Panc1 (cell line): ENCODE measurements around the gene LRFN3. TPM values are rescaled to one million over a fixed set of nuclear protein-coding genes. Genes with fewer than 3 reads are reported as not detected.

Experiments used
- ATAC-seq: fragments of 200-7000 bp; cut with Tn5 transposase; 2 replicates; pipeline ENCODE4 v1.9.1; 2020; ENCODE audit warnings: mild to moderate bottlenecking, moderate library complexity
- BruUV-seq: library from RNA; stranded (reverse); fragments of 400-500 nt; replicated peaks from 2 replicates; lab custom pipeline; 2021; lab: Mats Ljungman, UMichigan
- CTCF ChIA-PET: fragments of 300-600 bp; sonication (Branson Sonifier 250); formaldehyde crosslinking; loops from one replicate; lab custom pipeline; 2022; ENCODE audit warnings: antibody characterized with exemption; lab: Charles Lee
- POLR2A ChIA-PET: fragments of 300-600 bp; sonication (Branson Sonifier 250); formaldehyde crosslinking; loops from one replicate; lab custom pipeline; 2022; ENCODE audit warnings: antibody characterized with exemption; lab: Charles Lee
- DNase-seq: peaks from one replicate; pipeline ENCODE4 v3.0.0-alpha.2; 2010; ENCODE audit warnings: low read depth, low spot score
- H3K27ac ChIP-seq: 2 replicates; pipeline ENCODE4 v1.5.1; 2011; ENCODE audit warnings: mild to moderate bottlenecking, low read length, inconsistent platforms
- H3K27me3 ChIP-seq: fragments of 200-500 bp; sonication (Bioruptor generic); 2 replicates; pipeline ENCODE4 v1.6.0; 2014; ENCODE audit warnings: low read length, inconsistent platforms; ENCODE audit not compliant: control insufficient read depth, insufficient read depth
- H3K36me3 ChIP-seq: fragments of 200-500 bp; sonication (Bioruptor generic); 2 replicates; pipeline ENCODE4 v1.5.1; 2014; ENCODE audit warnings: inconsistent platforms, mild to moderate bottlenecking, low read length, moderate library complexity; ENCODE audit not compliant: control insufficient read depth, insufficient read depth
- H3K4me1 ChIP-seq: 2 replicates; pipeline ENCODE4 v1.5.1; 2011; ENCODE audit warnings: inconsistent platforms, mild to moderate bottlenecking, low read length, moderate library complexity; ENCODE audit not compliant: control insufficient read depth, insufficient read depth
- H3K4me3 ChIP-seq, 2 experiments: 2 replicates each; pipeline ENCODE4 v1.5.1; 2011 to 2012; ENCODE audit warnings: low read depth in 2 of 2, low read length in 2 of 2, mild to moderate bottlenecking in 2 of 2, inconsistent platforms in 1 of 2, moderate library complexity in 1 of 2
- H3K9me3 ChIP-seq: fragments of 200-500 bp; sonication (Bioruptor generic); 2 replicates; pipeline ENCODE4 v1.5.1; 2014; ENCODE audit warnings: low read depth, mild to moderate bottlenecking, inconsistent platforms, low read length, moderate library complexity; ENCODE audit not compliant: control insufficient read depth, insufficient read depth
- POLR2AphosphoS5 ChIP-seq: IDR thresholded peaks from 2 replicates; pipeline ENCODE4 v1.6.1; 2012; ENCODE audit warnings: mild to moderate bottlenecking, low read depth, low read length, moderate library complexity
- SIN3A ChIP-seq: IDR thresholded peaks from 2 replicates; pipeline ENCODE4 v1.6.1; 2012; ENCODE audit warnings: low read depth, mild to moderate bottlenecking, low read length, moderate library complexity, borderline replicate concordance; ENCODE audit not compliant: insufficient read depth
- TCF7L2 ChIP-seq: IDR thresholded peaks from 2 replicates; pipeline ENCODE4 v1.6.1; 2011; ENCODE audit warnings: mild to moderate bottlenecking, low read depth, low read length, inconsistent platforms
- in situ Hi-C: cut with HindIII; loops from 2 replicates; pipeline ENCODE4 v1.10.0; 2016; ENCODE audit warnings: low sequenced_read_pairs, low pct_unique_long_range_greater_than_20kb
- intact Hi-C: fragments of 100-400 bp; cut with micrococcal nuclease; formaldehyde crosslinking; loops from one replicate; pipeline ENCODE4 v1.10.0; 2022; ENCODE audit not compliant: unreplicated experiment
- total RNA-seq: library from RNA; stranded (reverse); gene quantifications from one replicate; pipeline ENCODE4 v1.2.1, GENCODE V29; 2021; ENCODE audit not compliant: unreplicated experiment
- TF ChIP-seq, protein P1 (sequence below): fragments of 450-650 bp; IDR thresholded peaks from 2 replicates; pipeline ENCODE4 v1.5.1; 2017; ENCODE audit warnings: mild to moderate bottlenecking
- TF ChIP-seq, protein P2 (sequence below), 2 experiments: IDR thresholded peaks; 2 replicates each; pipeline ENCODE4 v1.6.1; 2011 to 2012; ENCODE audit warnings: low read depth in 2 of 2, control low read depth in 1 of 2, low read length in 1 of 2, mild to moderate bottlenecking in 1 of 2, moderate library complexity in 1 of 2; ENCODE audit not compliant: insufficient read depth in 1 of 2

Gene LRFN3
- total RNA-seq, 1 experiment from 2014 or later: 16.7 TPM

DNA sequence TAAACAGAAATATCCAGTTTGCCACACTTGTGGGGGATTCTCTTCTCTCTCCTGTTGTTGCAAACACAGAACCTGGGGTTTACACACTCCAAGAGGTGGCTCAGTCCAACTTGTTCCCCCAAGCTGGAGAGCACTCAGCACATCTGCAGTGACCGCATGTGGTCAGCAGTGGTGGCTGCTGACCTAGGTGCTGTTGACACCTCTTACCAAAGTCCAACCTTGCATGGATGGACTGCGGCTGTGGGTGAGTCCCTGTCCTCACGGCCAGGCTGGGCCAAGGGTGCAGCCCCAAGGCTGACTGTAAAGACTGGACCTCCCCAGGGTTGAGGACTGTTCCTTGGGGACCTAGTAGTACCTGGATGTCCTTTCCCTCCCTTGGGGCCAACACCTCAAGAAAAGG, 6.1 kb downstream of the LRFN3 start:
- H3K4me3 ChIP-seq: no peak overlapping the region
- TF ChIP-seq, protein P1, sequence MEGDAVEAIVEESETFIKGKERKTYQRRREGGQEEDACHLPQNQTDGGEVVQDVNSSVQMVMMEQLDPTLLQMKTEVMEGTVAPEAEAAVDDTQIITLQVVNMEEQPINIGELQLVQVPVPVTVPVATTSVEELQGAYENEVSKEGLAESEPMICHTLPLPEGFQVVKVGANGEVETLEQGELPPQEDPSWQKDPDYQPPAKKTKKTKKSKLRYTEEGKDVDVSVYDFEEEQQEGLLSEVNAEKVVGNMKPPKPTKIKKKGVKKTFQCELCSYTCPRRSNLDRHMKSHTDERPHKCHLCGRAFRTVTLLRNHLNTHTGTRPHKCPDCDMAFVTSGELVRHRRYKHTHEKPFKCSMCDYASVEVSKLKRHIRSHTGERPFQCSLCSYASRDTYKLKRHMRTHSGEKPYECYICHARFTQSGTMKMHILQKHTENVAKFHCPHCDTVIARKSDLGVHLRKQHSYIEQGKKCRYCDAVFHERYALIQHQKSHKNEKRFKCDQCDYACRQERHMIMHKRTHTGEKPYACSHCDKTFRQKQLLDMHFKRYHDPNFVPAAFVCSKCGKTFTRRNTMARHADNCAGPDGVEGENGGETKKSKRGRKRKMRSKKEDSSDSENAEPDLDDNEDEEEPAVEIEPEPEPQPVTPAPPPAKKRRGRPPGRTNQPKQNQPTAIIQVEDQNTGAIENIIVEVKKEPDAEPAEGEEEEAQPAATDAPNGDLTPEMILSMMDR: no peak
- TF ChIP-seq, protein P2, sequence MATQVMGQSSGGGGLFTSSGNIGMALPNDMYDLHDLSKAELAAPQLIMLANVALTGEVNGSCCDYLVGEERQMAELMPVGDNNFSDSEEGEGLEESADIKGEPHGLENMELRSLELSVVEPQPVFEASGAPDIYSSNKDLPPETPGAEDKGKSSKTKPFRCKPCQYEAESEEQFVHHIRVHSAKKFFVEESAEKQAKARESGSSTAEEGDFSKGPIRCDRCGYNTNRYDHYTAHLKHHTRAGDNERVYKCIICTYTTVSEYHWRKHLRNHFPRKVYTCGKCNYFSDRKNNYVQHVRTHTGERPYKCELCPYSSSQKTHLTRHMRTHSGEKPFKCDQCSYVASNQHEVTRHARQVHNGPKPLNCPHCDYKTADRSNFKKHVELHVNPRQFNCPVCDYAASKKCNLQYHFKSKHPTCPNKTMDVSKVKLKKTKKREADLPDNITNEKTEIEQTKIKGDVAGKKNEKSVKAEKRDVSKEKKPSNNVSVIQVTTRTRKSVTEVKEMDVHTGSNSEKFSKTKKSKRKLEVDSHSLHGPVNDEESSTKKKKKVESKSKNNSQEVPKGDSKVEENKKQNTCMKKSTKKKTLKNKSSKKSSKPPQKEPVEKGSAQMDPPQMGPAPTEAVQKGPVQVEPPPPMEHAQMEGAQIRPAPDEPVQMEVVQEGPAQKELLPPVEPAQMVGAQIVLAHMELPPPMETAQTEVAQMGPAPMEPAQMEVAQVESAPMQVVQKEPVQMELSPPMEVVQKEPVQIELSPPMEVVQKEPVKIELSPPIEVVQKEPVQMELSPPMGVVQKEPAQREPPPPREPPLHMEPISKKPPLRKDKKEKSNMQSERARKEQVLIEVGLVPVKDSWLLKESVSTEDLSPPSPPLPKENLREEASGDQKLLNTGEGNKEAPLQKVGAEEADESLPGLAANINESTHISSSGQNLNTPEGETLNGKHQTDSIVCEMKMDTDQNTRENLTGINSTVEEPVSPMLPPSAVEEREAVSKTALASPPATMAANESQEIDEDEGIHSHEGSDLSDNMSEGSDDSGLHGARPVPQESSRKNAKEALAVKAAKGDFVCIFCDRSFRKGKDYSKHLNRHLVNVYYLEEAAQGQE (IDR thresholded peaks at IDR 0.05; ENCODE audit: insufficient read depth in 1 of 2, low read depth in 2 of 2, low read length in 1 of 2): no peak
- TF ChIP-seq POLR2AphosphoS5 (no peak), SIN3A (no peak), TCF7L2 (no peak)
- ATAC-seq: no peak
- CTCF ChIA-PET: interaction anchor here (0.7 kb wide), 1 partner anchor 88 kb away, joined by 8 read pairs; no protein-coding TSS in a partner anchor
- no peaks in the 10 kb centered on the region for H3K27me3 ChIP-seq
- H3K36me3 ChIP-seq: no peaks in the 10 kb centered on the region
- no peak for DNase-seq
- H3K9me3 ChIP-seq: no peaks in the 10 kb centered on the region
- no peak overlapping the region for H3K27ac ChIP-seq
- no TSS peak for BruUV-seq
- H3K4me1 ChIP-seq: peaks cover 6% of the 10 kb centered on the region; the same call in 1 of the 2 replicates
- in situ Hi-C loops (no loop called here), intact Hi-C loops (no loop called here)
- POLR2A ChIA-PET: no interaction called here

DNA sequence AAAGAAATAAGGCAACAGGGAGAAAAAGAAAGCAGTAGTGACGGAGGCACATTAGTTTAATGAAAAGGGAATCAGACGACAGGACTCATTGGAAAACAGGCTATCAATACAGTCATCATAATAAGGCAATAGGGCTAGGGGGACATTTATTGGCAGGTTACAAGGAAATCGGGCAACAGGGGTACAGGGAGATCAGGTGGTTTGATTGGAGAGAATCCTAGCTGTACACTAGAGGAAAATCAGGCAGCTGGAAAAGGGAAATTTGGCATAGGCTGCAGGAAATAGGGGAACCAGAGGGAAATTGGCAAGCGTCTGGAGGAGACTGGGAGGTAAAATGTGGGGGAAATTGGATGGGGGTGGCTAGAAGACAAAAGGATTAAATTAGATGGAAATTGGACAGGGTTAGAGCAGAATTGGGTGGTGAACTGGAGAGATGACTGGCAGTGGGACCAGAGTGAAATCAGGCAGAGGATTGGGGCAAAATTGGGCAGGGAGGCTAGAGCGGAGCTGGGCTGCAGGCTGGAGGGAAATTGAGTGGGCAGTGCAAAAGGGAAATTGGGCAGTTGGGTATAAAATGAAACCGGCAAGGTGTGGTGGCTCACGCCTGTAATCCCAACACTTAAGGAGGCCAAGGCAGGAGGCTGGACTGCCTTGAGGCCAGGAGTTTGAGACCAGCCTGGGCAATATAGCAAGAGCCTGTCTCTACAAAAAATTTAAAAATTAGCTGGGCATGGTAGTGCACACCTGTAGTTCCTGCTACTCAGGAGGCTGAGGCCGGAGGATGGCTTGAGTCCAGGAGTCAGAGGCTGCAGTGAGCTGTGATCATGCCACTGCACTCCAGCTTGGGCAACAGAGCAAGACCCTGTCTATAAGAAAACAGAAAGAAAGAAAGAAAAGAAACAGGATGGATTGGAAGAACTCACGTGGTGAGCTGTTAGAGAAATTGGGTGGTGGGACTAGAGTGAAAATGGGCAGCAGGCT, 7.4 kb downstream of the LRFN3 start:
- DNase-seq (no peak), ATAC-seq (no peak)
- H3K4me1 ChIP-seq: no peaks in the 10 kb centered on the region
- ChIA-PET CTCF (interaction anchor here (0.6 kb wide), 1 partner anchor 109 kb away, joined by 5 read pairs; no protein-coding TSS in a partner anchor), POLR2A (no interaction called here)
- intact Hi-C loops: no loop called here
- H3K27ac ChIP-seq: no peak overlapping the region
- no peak for TF ChIP-seq POLR2AphosphoS5
- no peak for TF ChIP-seq TCF7L2
- TF ChIP-seq SIN3A: no peak
- TF ChIP-seq, protein P2 (IDR thresholded peaks at IDR 0.05; ENCODE audit: insufficient read depth in 1 of 2, low read depth in 2 of 2, low read length in 1 of 2): no peak
- TF ChIP-seq, protein P1: no peak
- H3K4me3 ChIP-seq: no peak overlapping the region
- H3K36me3 ChIP-seq: no peaks in the 10 kb centered on the region
- no peaks in the 10 kb centered on the region for H3K27me3 ChIP-seq
- H3K9me3 ChIP-seq: no peaks in the 10 kb centered on the region
- in situ Hi-C loops: no loop called here
- BruUV-seq: no TSS peak
